ENCODE results near the gene COBLL1.
A peak's percentile ranks its signal among the peaks of the same experiment; 100 is the strongest.

The COBLL1 gene

GRCh38 chr2:164841719-164842623, at the start of gene COBLL1:
TSS of gene COBLL1 (minus strand) at chr2:164841823. CDS start at chr2:164841196, 627 bp downstream.
- Histone ChIP-seq H3K79me2 (ENCODE audit: insufficient read depth, low read length) (no peaks in the 10 kb centered on the region), H3K36me3 (ENCODE audit: insufficient read depth, low read length) (no peaks in the 10 kb centered on the region), H3K9me3 (ENCODE audit: insufficient read depth, low read length, severe bottlenecking) (no peaks in the 10 kb centered on the region), H3K4me3 (ENCODE audit: low read depth in 1 of 2, low read length in 2 of 2) (peak within 1 kb of the TSS; percentile 50 to 70; a peak in 3 of 4 replicates), H3K4me1 (ENCODE audit: insufficient read depth, low read length) (peaks cover 17% of the 10 kb centered on the region), H3K4me2 (ENCODE audit: insufficient read depth, low read length) (peak within 1 kb of the TSS; percentile 89), H3K9ac (ENCODE audit: low read depth, low read length) (peak within 1 kb of the TSS; percentile 60), H4K20me1 (ENCODE audit: insufficient read depth, low read length) (no peaks in the 10 kb centered on the region), H2AFZ (ENCODE audit: low read depth, low read length) (peak within 1 kb of the TSS; percentile 82), H3K27ac (ENCODE audit: low read length) (peak within 1 kb of the TSS; percentile 58), H3K27me3 (ENCODE audit: insufficient read depth, low read length, poor library complexity) (peaks cover 27% of the 10 kb centered on the region)
- ATAC-seq (ENCODE audit: insufficient read depth, low read depth) (peak; percentile 72), DNase-seq (peak; percentile 47)
- TF ChIP-seq EZH2 (IDR thresholded peaks at IDR 0.05; ENCODE audit: borderline replicate concordance, low read depth, low read length, severe bottlenecking) = peak; percentile 31
- peak; percentile 71 for TF ChIP-seq CTCF (IDR thresholded peaks at IDR 0.05; ENCODE audit: borderline replicate concordance, extremely low read depth, low read length, poor library complexity, severe bottlenecking)

GRCh38 chr2:164890544-164890943, 48.9 kb upstream of the COBLL1 start:
- H3K27me3 ChIP-seq (ENCODE audit: insufficient read depth, low read length, poor library complexity) = no peaks in the 10 kb centered on the region
- H3K9ac ChIP-seq (ENCODE audit: low read depth, low read length) = no peak overlapping the region
- H4K20me1 ChIP-seq (ENCODE audit: insufficient read depth, low read length) = no peaks in the 10 kb centered on the region
- H3K4me3 ChIP-seq (ENCODE audit: low read depth in 1 of 2, low read length in 2 of 2) = no peak overlapping the region
- no peaks in the 10 kb centered on the region for H3K9me3 ChIP-seq (ENCODE audit: insufficient read depth, low read length, severe bottlenecking)
- no peaks in the 10 kb centered on the region for H3K36me3 ChIP-seq (ENCODE audit: insufficient read depth, low read length)
- TF ChIP-seq EZH2 (IDR thresholded peaks at IDR 0.05; ENCODE audit: borderline replicate concordance, low read depth, low read length, severe bottlenecking) (no peak), CTCF (IDR thresholded peaks at IDR 0.05; ENCODE audit: borderline replicate concordance, extremely low read depth, low read length, poor library complexity, severe bottlenecking) (no peak)
- peaks cover 9% of the 10 kb centered on the region for H3K4me1 ChIP-seq (ENCODE audit: insufficient read depth, low read length)
- H3K27ac ChIP-seq (ENCODE audit: low read length) = no peak overlapping the region
- no peak overlapping the region for H2AFZ ChIP-seq (ENCODE audit: low read depth, low read length)
- no peak overlapping the region for H3K4me2 ChIP-seq (ENCODE audit: insufficient read depth, low read length)
- 0 out of 3 replicates have a peak, but pooled peaks have one; percentile 47 for ATAC-seq (ENCODE audit: insufficient read depth, low read depth)
- DNase-seq = no peak
- H3K79me2 ChIP-seq (ENCODE audit: insufficient read depth, low read length) = no peaks in the 10 kb centered on the region

GRCh38 chr2:164888592-164888991, 47.0 kb upstream of the COBLL1 start:
- Histone ChIP-seq H3K27ac (ENCODE audit: low read length) (no peak overlapping the region), H3K79me2 (ENCODE audit: insufficient read depth, low read length) (no peaks in the 10 kb centered on the region), H3K9me3 (ENCODE audit: insufficient read depth, low read length, severe bottlenecking) (no peaks in the 10 kb centered on the region), H4K20me1 (ENCODE audit: insufficient read depth, low read length) (no peaks in the 10 kb centered on the region), H3K4me2 (ENCODE audit: insufficient read depth, low read length) (no peak overlapping the region), H3K9ac (ENCODE audit: low read depth, low read length) (no peak overlapping the region), H2AFZ (ENCODE audit: low read depth, low read length) (no peak overlapping the region), H3K4me3 (ENCODE audit: low read depth in 1 of 2, low read length in 2 of 2) (no peak overlapping the region), H3K36me3 (ENCODE audit: insufficient read depth, low read length) (no peaks in the 10 kb centered on the region), H3K27me3 (ENCODE audit: insufficient read depth, low read length, poor library complexity) (no peaks in the 10 kb centered on the region), H3K4me1 (ENCODE audit: insufficient read depth, low read length) (peaks cover 9% of the 10 kb centered on the region)
- ATAC-seq (ENCODE audit: insufficient read depth, low read depth) (no peak), DNase-seq (no peak)
- no peak for TF ChIP-seq CTCF (IDR thresholded peaks at IDR 0.05; ENCODE audit: borderline replicate concordance, extremely low read depth, low read length, poor library complexity, severe bottlenecking)
- no peak for TF ChIP-seq EZH2 (IDR thresholded peaks at IDR 0.05; ENCODE audit: borderline replicate concordance, low read depth, low read length, severe bottlenecking)

Data from DND-41 (cell line).